GM12873 (cell line): Measurements from ENCODE around the gene FBXW5.

Source experiments
- TF ChIP-seq, protein P1 (sequence below): IDR thresholded peaks from 2 replicates; pipeline ENCODE4 v1.5.1; 2012; ENCODE audit warnings: low read depth, mild to moderate bottlenecking, moderate library complexity, low read length, control low read depth; ENCODE audit not compliant: insufficient read depth; ENCODE audit errors: missing control alignments

Gene FBXW5

DNA sequence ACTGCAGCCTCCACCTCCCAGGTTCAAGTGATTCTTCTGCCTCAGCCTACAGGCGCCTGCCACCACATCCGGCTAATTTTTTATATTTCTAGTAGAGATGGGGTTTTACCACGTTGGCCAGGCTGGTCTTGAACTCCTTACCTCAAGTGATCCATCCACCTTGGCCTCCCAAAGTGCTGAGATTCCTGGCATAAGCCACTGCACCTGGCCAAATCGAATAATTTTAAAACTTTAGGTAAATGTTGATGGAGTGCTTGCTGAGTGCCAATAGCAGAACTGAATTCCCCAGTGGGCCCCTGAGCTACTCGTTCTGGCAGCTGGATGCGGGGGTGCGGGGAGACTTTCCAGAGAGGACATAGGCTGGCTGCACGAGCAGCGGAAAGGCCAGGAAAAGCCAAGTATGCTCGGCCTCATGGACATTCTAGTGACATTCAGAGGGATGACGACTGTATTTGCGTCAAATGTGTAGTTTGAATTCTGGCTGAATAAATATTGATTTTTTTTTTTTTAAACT lies 41.4 kb downstream of the FBXW5 start:
- TF ChIP-seq, protein P1, sequence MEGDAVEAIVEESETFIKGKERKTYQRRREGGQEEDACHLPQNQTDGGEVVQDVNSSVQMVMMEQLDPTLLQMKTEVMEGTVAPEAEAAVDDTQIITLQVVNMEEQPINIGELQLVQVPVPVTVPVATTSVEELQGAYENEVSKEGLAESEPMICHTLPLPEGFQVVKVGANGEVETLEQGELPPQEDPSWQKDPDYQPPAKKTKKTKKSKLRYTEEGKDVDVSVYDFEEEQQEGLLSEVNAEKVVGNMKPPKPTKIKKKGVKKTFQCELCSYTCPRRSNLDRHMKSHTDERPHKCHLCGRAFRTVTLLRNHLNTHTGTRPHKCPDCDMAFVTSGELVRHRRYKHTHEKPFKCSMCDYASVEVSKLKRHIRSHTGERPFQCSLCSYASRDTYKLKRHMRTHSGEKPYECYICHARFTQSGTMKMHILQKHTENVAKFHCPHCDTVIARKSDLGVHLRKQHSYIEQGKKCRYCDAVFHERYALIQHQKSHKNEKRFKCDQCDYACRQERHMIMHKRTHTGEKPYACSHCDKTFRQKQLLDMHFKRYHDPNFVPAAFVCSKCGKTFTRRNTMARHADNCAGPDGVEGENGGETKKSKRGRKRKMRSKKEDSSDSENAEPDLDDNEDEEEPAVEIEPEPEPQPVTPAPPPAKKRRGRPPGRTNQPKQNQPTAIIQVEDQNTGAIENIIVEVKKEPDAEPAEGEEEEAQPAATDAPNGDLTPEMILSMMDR = no peak

DNA sequence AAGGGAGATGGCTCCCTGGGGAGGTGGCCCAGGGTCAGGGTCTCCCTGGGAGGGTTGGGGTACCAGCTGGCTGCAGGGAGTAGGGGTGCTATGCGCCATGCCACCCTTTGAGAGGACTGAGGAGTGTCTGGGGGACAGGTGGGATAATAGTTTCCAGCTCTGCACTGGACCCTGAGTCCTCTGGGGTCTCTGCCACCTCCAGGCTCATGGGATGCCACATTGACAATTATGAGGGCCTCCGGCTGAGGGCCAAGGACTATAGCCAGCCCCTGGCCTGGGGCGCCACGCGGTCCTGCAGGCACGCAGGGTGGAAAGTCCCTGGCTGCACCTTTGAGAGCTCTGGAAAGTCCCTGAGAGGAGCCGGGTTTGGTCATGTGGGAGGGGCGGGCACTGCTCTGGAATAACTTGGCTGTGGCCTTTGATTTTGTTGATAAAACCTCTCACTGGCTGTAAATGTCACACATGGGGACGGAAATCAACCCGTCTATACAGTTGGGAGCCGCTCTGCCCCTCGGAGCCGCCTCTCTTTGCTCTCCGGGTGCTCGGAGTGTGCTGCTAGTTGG lies 42.2 kb downstream of the FBXW5 start:
- TF ChIP-seq, protein P1 = no peak

DNA sequence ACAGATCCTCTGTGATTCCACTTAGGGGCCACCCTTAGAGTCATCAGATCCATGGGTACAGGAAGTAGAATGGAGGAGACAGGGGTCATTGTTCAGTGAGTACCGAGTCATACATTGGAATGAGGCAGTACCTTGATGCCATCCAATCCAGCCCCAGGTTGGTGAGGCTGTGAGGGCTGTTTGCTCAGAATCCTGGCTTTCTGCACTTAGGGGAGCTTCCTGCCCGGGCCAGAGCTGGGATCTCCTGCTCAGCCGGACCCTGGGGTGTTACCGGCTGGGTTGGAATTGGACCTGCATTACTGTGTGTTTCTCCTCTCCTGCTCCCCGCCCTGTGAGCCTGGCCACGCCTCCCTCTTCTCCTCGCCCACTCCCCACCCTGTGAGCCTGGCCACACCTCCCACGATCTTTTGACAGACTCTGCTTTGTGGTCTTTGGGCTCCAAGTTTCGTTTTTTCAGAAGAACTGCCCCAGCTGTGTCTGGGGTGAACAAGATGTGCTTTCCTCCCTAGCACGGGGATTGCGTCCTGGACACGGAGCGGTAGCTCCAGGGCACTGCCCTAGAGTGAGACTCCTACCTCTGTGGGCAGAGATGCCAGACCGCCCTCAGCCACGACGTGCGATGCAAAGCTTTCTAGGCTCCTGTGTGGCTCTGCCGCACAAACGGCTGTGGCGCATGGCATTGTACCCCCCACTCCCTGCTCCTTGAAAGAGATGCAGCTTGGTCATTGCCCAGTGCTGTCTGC lies 42.9 kb downstream of the FBXW5 start:
- TF ChIP-seq, protein P1 = no peak

DNA sequence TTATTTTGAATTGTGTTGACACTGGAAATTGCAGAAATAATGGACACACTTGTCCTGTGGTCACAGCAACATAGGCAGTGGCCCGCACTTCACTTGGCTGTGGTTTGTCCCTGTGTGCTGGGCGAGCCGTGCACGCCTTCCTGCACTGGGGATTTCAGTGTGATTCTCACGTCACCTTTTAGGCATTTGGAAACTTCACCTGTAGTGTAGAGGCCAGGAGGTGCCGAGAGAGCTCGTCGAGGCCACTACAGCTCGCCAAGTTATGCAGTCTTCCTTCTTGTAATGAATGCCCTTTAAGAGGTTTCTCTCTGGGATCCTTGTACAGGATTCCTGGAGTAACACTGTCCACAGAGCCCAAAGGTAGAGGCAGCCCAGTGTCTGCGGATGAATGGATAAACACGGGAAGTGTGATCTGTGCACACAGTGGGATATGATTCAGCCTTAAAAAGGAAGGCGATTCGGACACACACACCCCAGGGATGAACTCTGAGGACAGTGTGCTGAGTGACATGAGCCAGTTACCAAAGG lies 43.5 kb downstream of the FBXW5 start:
- TF ChIP-seq, protein P1 = no peak

DNA sequence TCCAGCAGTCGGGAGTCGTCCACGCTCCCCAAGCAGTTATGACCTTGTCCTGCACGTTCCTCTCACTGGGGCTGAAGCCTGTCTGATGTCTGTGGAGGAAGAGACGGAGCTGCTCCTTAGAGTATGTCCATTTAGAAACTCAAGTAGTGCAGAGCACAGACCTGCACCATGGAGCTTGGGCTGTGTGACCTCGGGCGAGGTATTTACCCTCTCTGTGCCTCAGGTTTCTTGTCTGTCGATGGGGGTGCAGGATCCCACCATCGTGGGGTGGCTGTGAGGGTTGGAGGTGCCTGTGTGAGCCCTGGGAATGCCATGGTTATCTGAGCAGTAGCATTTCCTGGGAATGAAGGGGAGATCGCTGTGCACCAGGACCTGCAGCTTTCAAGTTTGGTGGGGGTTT lies 44.0 kb downstream of the FBXW5 start:
- TF ChIP-seq, protein P1 = no peak

DNA sequence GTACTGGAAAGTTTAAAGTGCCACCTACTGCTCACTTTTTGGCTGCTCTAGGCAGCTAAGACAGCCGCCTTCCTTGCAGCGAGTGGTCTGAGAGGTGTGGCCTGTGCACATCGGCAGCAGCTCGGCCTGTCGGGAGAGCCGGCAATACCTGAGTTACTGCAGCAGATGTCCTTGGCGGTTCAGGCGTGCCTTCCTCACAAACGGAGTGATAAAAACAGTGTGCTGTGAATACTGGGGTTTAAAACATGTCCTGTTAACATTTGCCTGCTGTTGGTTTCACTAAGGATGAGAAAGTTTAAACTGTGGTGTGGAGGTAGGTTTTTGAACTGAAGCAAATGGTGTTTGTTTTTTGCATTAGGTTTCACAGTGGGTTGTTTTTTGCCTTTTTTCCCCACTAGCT lies 45.3 kb downstream of the FBXW5 start:
- TF ChIP-seq, protein P1 = no peak

DNA sequence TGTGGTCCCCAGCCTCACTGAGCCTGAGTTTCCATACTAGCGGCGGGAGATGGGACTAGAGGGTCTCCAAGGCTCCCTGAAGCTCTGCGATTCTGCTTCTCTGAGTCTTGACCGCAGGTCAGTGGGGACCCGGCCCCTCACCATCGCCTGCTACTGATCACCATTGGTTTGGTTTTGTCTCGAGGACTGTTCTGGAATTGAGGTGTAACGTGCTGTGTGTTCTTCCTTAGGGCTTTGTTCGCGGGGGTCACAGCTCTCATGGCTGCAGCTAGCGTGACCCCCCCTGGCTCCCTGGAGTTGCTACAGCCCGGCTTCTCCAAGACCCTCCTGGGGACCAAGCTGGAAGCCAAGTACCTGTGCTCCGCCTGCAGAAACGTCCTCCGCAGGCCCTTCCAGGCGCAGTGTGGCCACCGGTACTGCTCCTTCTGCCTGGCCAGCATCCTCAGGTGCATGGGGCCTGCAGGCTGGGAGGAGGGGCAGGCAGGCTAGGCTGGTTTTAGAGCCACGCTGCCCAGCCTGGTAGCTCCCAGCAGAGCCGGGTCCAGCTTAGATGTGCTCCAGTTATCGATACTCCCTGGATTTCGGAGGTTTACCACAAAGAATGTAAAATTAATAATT lies 45.9 kb downstream of the FBXW5 start:
- TF ChIP-seq, protein P1 = no peak
